HG03175 (cell line): ENCODE measurements around the gene CCDC88C.
A peak's percentile ranks its signal among the peaks of the same experiment; 100 is the strongest.

Experiments used
- ATAC-seq: cut with Tn5 transposase; IDR thresholded peaks from one replicate; pipeline ENCODE4 v1.9.1; 2021; ENCODE audit warnings: mild to moderate bottlenecking, moderate library complexity; ENCODE audit not compliant: unreplicated experiment

Gene CCDC88C

GRCh38 chr14:91380610-91381371 is 36.8 kb downstream of the CCDC88C start:
- ATAC-seq = no peak

- ATAC-seq = no peak
These were observed 37.5 kb downstream of the CCDC88C start for GRCh38 chr14:91380123-91380522.

- ATAC-seq = no peak
These were observed 38.1 kb downstream of the CCDC88C start for GRCh38 chr14:91379579-91379932.

GRCh38 chr14:91378930-91379578 is 38.6 kb downstream of the CCDC88C start:
- no peak for ATAC-seq

GRCh38 chr14:91377700-91378652 is 39.6 kb downstream of the CCDC88C start:
- ATAC-seq = no peak

- ATAC-seq = no peak
These were observed 40.8 kb downstream of the CCDC88C start for GRCh38 chr14:91376547-91377477.

- no peak for ATAC-seq
These were observed 41.7 kb downstream of the CCDC88C start for GRCh38 chr14:91375720-91376452.

GRCh38 chr14:91374879-91375702 is 42.5 kb downstream of the CCDC88C start:
- no peak for ATAC-seq

GRCh38 chr14:91374287-91374878 is 43.2 kb downstream of the CCDC88C start:
- no peak for ATAC-seq

GRCh38 chr14:91373591-91374254 is 43.9 kb downstream of the CCDC88C start:
- peak; percentile 69 for ATAC-seq

- ATAC-seq = peak; percentile 30
These were observed 44.7 kb downstream of the CCDC88C start for GRCh38 chr14:91372671-91373495.

- no peak for ATAC-seq
These were observed 45.6 kb downstream of the CCDC88C start for GRCh38 chr14:91371990-91372375.

- no peak for ATAC-seq
These were observed 46.3 kb downstream of the CCDC88C start for GRCh38 chr14:91371011-91371989.

- ATAC-seq = no peak
These were observed 47.8 kb downstream of the CCDC88C start for GRCh38 chr14:91369628-91370445.
